HG03378 (cell line): ENCODE measurements around the gene CLEC12A.
A peak's percentile ranks its signal among the peaks of the same experiment; 100 is the strongest.
"Not testable (repeated sequence)": the region's sequence is repeated elsewhere in the genome, so short reads cannot be mapped to it uniquely, and the experiment has no call there.

Experiments used
- ATAC-seq: cut with Tn5 transposase; IDR thresholded peaks from one replicate; pipeline ENCODE4 v1.9.1; 2021; ENCODE audit warnings: mild to moderate bottlenecking, moderate library complexity; ENCODE audit not compliant: unreplicated experiment

CLEC12A gene

DNA sequence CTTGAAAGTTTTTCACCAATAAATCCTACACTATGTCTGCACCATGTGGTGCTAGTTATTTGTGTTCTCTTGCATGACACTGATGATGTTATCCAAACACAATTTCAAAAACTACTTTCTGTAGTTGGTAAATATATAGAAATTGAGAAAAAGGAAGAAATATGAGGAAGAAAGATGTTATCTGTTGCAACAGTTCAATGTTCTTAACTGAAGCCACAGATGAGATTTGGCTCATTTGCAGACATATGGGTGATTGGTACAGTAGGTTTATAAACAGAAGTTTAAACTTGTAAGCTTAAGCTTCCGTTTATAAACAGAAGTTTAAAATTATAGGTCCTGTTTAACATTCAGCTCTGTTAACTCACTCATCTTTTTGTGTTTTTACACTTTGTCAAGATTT lies at the start of gene CLEC12A:
TSS of gene CLEC12A (plus strand) at position 229 of the 400 bp plus-strand sequence. CDS start 188 bp downstream, outside the sequence.
- ATAC-seq, result no peak

DNA sequence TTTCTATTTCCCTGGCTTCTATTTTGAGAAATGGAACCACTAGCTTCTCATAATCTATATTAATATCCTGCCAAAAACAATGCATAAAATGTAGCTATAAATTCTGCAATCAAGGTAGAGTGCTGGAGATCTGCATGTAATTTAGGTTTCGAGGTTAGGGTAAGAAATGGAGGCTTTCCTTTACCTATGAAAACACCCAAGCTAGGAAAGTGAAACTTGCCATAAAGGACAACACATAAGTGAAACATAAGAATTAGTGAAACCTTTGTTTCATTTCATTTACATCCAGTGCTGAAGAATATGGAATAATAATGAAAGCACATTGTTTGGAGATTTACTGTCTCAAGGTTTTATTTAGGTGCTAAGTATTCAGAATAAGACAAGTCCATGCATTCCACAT lies 48.8 kb upstream of the CLEC12A start:
- ATAC-seq, result no peak

DNA sequence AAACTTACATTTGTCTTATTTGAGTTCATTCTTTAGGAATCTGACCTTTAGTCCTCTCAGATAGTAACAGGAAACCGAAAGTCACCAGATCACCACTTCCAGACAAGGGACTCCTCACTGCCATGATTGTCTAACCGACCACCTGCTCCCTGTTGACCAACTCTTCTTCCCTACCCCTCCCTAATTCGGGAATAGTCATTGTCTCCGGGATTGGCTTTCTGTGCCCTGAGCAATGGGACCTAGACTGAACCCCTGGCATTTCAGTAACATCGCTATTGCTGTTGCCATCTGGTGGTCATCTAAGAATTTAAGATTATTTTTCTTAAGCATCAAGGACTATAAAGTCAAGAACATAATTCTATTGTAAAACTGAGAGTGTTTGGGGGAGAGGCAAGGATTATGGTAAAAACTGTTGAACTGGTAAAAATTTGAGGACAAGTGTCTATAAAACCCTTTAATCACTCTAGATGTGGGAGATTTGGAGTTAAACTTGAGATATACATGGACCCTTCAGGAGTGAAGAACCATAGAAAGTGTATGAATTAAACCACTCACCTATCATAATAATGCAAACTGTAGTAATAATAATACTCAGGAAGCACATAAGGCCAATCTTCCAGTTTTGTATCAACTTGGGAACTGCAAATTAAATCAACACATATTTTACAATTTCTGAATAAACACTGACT lies 45.4 kb upstream of the CLEC12A start:
- no peak for ATAC-seq

DNA sequence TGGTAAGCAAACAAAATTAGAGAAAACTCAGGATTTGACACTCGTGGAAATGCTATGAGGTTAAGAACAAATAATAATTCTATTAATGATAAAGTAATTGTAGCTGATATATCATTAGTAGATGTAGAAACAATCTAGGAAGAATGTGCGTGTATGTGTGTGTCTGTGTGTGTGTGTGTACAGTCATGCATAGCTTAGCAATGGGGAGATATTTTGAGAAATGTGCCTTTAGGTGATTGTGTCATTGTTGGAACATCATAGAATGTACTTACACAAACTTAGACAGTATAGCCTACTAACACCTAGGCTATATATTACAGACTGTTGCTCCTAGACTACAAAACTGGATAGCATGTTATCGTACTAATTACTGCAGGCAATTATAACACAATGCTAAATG lies 44.3 kb upstream of the CLEC12A start:
- no peak for ATAC-seq

DNA sequence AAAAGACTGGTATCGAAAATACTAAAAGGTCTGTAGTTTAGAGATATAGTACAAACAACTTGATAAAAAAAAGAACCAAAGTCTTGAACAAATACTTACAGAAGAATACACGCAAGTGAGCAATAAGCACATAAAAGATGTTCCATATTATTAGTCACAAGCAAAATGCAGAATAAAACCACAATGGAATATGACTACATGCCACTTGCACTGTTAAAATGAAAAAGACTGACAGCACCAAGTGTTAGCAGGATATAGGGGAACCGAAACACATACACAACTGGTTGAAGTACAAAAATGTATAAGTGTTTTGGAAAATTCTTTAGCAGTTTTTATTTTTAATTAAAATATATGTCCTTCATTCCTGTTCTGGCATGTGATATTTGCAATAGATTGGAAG lies 42.6 kb upstream of the CLEC12A start:
- ATAC-seq, result no peak

DNA sequence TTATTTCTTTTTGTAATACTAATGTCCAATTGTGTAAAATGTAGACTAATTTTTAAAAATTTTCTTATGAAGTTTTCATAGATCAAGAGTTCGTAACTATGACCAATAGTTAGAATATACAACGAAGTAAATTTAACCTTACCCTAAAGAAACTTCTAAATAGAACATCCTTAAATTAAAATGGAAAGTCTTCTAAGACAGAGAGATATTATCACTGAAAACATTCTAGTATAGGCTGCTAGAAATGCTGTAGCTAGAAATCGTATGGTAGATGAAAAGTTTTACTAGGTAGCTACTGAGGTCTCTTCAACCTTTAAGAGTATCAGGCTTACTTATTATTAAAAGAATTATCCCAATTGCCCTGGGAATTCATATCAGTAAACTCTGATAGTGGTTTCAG lies 40.0 kb upstream of the CLEC12A start:
- no peak for ATAC-seq

DNA sequence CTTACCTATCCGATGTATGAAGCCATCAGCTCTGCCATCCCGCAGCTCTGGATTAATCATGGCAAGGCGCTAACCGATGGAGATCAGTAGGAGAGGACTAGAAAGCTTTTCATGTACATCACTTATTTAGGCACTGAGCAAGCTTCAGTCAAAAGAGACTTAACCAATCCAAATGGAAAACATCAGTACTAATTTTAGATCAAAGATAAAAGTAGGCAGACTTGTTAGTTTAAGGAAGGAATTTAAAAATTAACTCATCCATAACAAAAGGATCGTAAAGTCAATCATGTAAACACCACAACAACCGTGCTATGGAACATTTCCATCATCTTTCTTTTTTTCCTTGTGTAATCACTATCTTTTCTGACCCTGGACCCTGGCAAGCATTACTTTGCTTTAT lies 38.9 kb upstream of the CLEC12A start, which contains the start of gene CLEC2A:
TSS of gene CLEC2A (minus strand) at position 101 of the 400 bp plus-strand sequence. CDS start at position 60, 41 bp downstream.
- ATAC-seq, result no peak

DNA sequence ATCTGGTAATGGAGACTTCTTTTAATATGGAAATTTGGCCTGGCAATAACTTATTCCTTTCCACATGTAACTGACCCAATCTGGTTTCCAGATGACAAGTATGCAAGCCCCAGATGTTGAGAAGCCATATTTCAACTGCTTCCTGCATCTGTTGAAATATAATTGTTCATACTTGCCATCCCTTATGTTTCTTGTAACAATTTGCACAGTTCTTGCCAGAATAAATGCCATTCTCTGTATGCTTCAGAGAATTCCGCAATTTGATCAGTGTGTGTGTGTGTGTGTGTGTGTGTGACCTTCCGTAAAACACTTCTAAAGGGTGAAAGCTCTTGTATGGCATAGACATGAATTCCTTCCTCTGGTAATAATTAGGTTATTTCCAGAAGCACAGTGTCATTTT lies 37.3 kb upstream of the CLEC12A start:
- ATAC-seq, result no peak

DNA sequence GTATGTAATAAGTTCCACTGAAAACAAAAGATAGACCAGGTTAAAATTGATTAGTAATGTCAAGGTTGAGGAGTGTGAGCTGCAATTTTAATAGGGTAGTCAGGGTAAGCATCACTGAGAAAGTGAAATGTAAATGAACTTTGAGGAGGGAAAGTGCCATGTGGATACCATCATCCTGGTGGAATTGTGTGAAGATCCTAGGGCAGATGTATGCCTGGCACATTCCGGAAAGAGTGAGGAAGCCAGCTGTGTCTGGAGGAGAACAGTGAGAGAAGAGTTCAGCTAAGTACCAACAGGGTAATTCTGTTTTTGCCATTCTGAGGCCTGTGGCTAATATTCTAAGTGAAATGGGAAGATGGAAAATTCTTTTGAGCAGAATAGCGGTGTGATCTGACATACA lies 36.2 kb upstream of the CLEC12A start:
- no peak for ATAC-seq

DNA sequence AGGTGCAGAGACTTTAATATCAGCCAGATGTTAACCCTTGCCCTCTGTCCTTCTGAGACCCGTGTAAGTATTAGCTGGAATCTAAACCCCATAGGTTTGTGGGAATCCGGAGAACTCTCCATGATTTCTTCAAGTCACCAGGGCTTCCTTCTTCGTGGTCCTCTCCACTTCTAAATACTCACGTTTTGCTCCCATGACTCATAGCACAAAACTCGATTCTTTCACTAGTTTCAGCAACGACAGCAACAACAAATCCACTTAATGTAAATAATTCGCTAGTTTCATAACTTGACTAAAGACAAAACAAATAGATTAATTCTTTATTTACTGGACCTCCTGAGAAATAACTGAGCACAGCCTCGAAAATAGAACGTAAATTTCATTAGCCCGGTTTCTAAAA lies 34.6 kb upstream of the CLEC12A start:
- ATAC-seq, result no peak

DNA sequence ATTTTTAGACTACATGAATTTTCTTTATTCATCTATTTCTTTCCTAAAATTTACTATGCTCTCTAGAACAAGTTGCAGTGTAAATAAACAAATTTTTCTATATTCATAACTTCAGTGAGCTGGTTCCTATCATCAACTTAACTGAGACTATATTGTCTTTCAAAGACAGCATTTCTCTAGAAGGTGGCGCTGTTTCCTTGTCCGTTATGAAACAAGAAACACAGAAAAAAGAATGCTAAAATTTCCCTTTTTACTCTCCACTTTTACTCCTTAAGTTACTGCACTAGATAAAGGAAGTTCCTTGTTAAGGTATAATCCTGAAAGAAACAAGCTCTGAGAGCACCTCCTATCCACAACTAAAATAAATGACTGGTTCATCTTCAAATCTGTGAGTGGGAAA lies 30.8 kb upstream of the CLEC12A start:
- no peak for ATAC-seq

DNA sequence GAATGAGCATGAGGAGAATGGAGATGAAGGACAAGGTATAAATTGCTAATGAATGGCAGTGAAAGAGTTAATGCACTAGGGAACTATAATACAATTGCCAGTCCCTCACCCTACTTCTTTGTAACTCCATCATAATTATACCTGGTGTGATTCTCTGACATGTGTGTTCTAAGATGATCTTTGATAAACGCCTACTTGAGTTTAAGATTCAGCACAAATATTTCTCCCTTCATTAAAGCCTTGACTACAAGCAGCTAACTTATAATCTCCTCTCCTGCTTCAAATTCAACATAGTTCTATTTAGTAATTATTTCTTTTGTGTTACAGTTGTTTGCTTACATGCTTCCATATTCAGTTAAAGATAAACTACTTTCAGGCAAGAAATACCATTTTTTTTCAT lies 29.4 kb upstream of the CLEC12A start:
- no peak for ATAC-seq

DNA sequence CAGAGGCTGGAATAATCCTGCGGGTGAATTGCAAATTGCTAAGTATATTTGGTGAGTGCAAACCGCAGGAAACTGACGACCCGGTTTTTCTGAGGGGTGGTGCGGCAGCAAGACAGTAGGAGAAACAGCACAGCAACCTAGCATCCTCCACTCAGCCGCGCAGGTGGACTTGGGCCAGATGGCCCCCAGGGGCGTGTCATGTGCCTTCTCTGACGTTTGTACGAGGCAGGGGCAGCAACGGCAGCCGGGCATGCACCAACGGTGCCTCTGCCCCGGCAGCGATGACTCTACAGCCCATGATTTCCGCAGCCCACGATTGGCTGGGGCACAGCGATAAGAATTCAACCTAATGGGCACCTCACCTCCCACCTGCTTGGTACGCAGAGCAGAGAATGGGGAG lies 28.0 kb upstream of the CLEC12A start:
- no peak for ATAC-seq

DNA sequence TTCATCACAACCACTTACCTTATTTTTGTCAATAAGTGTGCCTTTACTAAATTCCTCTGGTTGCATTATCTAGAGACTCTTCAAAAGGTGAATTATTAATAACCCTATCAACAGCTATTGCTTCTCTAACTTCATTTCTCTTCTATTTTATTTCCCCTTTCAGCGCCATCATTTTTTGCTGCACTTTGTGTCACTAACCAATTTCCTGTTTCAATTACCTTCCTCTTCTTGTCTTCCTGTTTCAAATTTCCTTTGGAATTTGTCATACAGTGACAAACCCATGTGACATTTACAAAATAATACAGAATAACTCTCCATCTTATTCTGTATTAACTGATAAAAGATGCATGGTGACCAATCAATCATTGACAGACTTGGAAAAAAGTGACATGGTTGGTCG lies 26.8 kb upstream of the CLEC12A start:
- no peak for ATAC-seq

DNA sequence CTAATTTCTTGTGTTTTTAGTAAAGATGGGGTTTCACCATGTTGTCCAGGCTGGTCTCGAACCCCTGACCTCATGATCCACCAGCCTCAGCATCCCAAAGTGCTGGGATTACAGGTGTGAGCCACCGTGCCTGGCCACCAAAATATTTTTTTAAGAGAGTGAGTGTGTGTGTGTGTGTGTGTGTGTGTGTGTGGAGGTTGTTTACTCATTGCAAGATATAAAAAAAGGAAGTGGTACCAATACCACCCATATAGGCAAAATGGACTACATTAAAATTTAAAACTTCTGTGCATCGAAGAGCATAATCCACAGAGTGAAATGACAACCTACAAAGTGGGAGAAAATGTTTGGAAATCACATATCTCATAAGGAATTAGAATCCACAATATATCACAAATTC lies 23.5 kb upstream of the CLEC12A start:
- ATAC-seq, result no peak

DNA sequence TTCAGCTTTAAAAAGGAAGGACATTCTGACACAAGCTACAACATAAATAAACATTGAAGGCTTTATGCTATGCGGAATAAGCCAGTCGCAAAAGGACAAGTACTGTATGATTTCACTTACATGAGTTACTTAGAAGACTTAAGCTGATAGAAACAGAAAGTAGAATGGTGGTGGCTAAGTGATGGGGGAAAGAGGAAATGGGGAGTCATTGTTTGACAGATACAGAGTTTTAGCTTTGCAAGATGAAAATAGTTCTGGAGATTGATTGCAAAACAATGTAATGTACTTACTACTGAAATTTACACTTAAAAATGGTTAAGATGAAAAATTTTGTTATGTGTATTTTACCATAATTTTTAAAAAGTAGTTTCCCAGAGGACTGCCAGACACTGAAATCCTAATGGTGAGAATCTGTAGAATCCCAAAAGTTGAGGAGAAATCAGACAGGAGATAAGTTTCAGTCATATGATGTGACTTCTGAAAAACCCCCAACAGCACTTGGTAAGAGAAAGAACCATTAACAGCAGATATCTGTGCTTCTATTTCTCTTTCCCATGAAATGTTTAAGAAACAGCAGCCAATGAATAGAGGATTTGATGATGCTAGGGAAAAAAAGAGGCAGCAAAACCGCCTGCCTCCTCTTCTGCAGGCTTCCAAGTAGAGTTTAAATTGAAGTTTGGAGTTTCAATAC lies 22.5 kb upstream of the CLEC12A start:
- ATAC-seq, result peak; percentile 94

DNA sequence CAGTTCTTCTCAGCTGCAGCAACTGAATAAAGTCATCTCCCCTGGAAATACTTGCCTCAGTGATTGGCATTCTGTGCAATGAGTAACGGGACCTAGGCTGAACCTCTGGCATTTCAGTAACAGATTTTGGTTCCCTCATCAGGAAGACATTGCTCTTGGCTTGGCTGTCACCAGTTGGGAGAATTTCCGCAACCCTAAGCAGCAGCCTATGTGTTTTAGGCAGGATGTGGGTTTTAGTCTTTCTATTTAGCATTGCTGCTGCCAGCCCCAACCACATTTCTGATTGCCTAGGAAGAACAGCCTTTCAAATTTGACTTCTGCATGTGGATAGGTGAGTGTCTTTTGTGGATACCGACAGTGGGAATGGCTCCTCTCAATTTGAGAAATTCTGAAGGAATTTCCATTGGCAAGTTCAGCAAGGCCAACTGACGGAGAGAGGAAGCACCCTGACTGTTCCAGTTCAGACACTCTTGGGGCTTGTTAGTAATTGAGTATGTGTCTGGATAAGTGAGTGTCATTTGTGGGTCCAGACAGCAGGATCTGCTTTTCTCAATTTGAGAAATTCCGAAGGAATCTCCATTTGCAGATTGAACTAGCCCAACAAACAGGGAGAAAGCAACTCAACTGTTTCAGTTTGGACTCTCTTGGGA lies 20.1 kb upstream of the CLEC12A start:
- ATAC-seq, result no peak

DNA sequence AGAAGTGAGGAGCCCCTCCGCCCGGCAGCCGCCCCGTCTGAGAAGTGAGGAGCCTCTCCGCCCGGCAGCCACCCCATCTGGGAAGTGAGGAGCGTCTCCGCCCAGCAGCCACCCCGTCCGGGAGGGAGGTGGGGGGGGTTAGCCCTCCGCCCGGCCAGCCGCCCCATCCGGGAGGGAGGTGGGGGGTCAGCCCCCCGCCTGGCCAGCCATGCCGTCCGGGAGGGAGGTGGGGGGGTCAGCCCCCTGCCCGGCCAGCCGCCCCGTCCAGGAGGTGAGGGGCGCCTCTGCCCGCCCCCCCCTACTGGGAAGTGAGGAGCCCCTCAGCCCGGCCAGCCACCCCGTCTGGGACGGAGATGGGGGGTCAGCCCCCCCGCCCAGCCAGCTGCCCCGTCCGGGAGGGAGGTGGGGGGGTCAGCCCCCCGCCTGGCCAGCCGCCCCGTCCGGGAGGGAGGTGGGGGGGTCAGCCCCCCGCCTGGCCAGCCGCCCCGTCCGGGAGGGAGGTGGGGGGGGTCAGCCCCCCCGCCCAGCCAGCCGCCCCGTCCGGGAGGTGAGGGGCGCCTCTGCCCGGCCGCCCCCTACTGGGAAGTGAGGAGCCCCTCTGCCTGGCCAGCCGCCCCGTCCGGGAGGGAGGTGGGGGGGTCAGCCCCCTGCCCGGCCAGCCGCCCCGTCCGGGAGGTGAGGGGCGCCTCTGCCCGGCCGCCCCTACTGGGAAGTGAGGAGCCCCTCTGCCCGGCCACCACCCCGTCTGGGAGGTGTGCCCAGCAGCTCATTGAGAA lies 18.1 kb upstream of the CLEC12A start:
- not testable (repeated sequence) for ATAC-seq

DNA sequence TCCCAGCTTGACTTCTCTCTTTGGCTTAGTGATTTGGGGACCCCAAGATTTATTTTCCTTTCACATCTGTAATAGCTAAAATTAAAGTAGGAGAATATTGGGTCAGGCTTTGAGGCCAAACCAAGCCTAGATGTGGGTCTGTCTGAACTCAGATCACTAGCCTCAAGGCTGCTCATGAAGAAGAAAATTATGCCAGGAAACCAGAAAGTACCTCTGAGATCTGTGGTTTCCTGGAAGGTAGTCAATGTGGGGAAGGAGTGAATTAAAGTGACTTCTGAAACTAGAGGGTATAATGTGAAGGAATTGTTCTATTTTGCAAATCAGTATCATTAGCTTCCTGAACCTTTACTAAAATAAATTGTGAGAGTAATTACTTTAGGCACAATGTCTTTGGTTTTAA lies 13.4 kb upstream of the CLEC12A start:
- no peak for ATAC-seq

DNA sequence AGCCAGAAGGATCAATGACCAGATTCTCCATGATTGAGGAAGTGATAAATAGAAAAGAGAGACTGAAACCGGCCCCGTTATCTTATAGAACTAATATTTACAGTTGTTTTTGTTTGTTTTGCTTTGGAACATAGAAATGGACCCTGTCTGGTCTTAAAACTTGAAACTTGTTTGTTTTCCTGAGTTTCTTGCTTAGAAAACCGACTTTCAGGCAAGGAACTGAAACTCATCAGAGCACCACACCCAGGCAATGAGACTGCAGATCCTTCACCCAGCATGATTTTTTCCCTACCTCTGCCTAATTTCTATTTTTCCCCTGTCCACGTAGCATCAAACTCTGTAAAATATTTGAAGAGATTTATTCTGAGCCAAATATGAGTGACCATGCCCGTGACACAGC lies 10.6 kb upstream of the CLEC12A start:
- no peak for ATAC-seq

DNA sequence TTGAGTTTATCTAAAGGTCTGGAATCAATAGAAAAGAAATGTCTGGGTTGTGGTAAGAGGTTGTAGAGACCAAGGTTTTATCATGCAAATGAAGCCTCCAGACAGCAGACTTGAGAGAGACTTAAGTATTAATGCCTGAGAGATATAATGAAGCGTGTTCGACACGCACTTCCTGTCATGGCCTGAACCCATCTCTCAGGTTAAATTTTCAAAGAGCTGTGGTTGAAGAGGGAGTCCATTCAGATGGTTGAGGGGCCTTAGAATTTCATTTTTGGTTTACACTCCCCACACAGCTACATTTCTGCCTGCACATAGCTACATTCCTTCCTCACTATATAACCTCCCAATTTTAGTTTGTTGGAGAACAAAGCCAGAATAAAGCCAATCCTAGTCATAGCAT lies 10.1 kb upstream of the CLEC12A start:
- no peak for ATAC-seq
